Measurements from ENCODE around the gene KMT2E.
"Not testable (repeated sequence)": the region's sequence is repeated elsewhere in the genome, so short reads cannot be mapped to it uniquely, and the experiment has no call there.

GRCh38 chr7:104975553-104975952 lies 38.5 kb upstream of the KMT2E start:
- TF ChIP-seq ZNF121 (tag by site-specific recombination; IDR thresholded peaks at IDR 0.05); REST (tag by site-specific recombination; IDR thresholded peaks at IDR 0.05); PRDM2 (tag by site-specific recombination; IDR thresholded peaks at IDR 0.05; ENCODE audit: borderline replicate concordance); ZNF585B (tag by site-specific recombination; IDR thresholded peaks at IDR 0.05); ZBTB6 (tag by site-specific recombination; IDR thresholded peaks at IDR 0.05); ZNF175 (tag by site-specific recombination; IDR thresholded peaks at IDR 0.05); CTCF (tag by site-specific recombination; IDR thresholded peaks at IDR 0.05); ZNF362 (tag by site-specific recombination; IDR thresholded peaks at IDR 0.05): not testable (repeated sequence)

All from HEK293 (cell line).